Psoas muscle (tissue), 8 donors: Measurements from ENCODE around the gene DND1. TPM values are rescaled to one million over a fixed set of nuclear protein-coding genes. Genes with fewer than 3 reads are reported as not detected.
"Not testable (repeated sequence)": the region's sequence is repeated elsewhere in the genome, so short reads cannot be mapped to it uniquely, and the experiment has no call there.

Source experiments
- ATAC-seq, 4 donors: fragments of 200-7000 bp; cut with Tn5 transposase; one replicate each; pipeline ENCODE4 v1.9.1; 2020; ENCODE audit warnings: moderate library complexity in 3 of 4, mild to moderate bottlenecking in 2 of 4
- DNase-seq, 2 donors: peaks; one replicate each; pipeline ENCODE4 v3.0.0-alpha.2; 2020
- H3K27ac ChIP-seq: fragments of 200-600 bp; one replicate; pipeline ENCODE4 v1.8.0; 2022
- H3K27me3 ChIP-seq, 3 donors: fragments of 200-600 bp in 1 of 3; one replicate each; pipeline versions ENCODE4 v1.6.1 to v1.8.0; 2013 to 2022; ENCODE audit warnings: low read length in 2 of 3, mild to moderate bottlenecking in 2 of 3, moderate library complexity in 1 of 3; ENCODE audit not compliant: insufficient read depth in 3 of 3
- H3K36me3 ChIP-seq, 2 donors: fragments of 200-600 bp in 1 of 2; one replicate each; pipeline versions ENCODE4 v1.6.1 to v1.8.0; 2013 to 2022; ENCODE audit warnings: low read depth in 1 of 2, mild to moderate bottlenecking in 1 of 2, moderate library complexity in 1 of 2; ENCODE audit not compliant: insufficient read depth in 1 of 2
- H3K4me1 ChIP-seq: fragments of 200-600 bp; one replicate; pipeline ENCODE4 v1.8.0; 2022
- H3K4me3 ChIP-seq: fragments of 200-600 bp; one replicate; pipeline ENCODE4 v1.8.0; 2022; ENCODE audit warnings: mild to moderate bottlenecking
- H3K9me3 ChIP-seq: fragments of 200-600 bp; one replicate; pipeline ENCODE4 v1.8.0; 2022
- CTCF ChIP-seq: fragments of 200-600 bp; IDR thresholded peaks from one replicate; pipeline ENCODE4 v1.8.0; 2022; ENCODE audit warnings: antibody characterized with exemption
- WGBS, 3 donors: extraction: QIAGEN DNeasy Blood & Tissue Kit; methylation state at CpG; one replicate each; pipeline versions ENCODE4 v1.1.6 to v1.1.7; 2013; 5-methylcytosine and 5-hydroxymethylcytosine counted together
- intact Hi-C, 2 donors: fragments of 100-400 bp; cut with DNase I; formaldehyde crosslinking; loops; one replicate each; pipeline versions ENCODE4 v1.11.0 to v1.14.2; 2022
- long read RNA-seq, 2 donors: library from polyadenylated mRNA; unstranded; transcript quantifications; one replicate each; pipeline ENCODE4 v2.0.0, GENCODE V29; 2021
- polyA plus RNA-seq, 3 donors: library from polyadenylated mRNA; stranded (reverse); fragments of 200-250 nt; gene quantifications; one replicate each; pipeline ENCODE4 v1.2.3, GENCODE V29; 2013
- total RNA-seq, 4 donors: library from RNA; stranded (reverse); fragmentation: NEBNext Ultra II Directional in 2 of 4; extraction: Animal tissue kit (Norgen Biotek cat#: 25700) in 2 of 4; gene quantifications; one replicate each; pipeline versions ENCODE4 v1.2.1 to v1.2.4, GENCODE V29; 2021 to 2023
- donor health status: healthy with polysubstance abuse.
- donor health status: DM: no; HTN: no; CAD: no; lungs with moderate emphysema.
- donor health status: Bipolar disorder and iron deficiency.
- donor health status: healthy.
- donor health status: DM: yes; HTN: yes; CAD: no.
- donor health status: DM: no; HTN: no; CAD: no.
- donor health status: DM: no; HTN: no; CAD: no.
- donor health status: DM: yes; HTN: yes; CAD: no.

Gene DND1
- total RNA-seq (1 to 10 TPM in 2 of 4 donors, under 1 TPM in 2; 0.30 to 1.3 (median 0.87) TPM), polyA plus RNA-seq (1 to 10 TPM in 1 of 3 donors, under 1 TPM in 2; 0.37 to 1.5 (median 0.61) TPM)
- long read RNA-seq, donor 1, partial matches to known transcripts: 0 of 1 reads
- long read RNA-seq, donor 1, other reads (novel, unspliced or antisense): 1 of 1 reads
- long read RNA-seq, donor 2, partial matches to known transcripts: 0 of 4 reads
- long read RNA-seq, donor 2, other reads (novel, unspliced or antisense): 4 of 4 reads

GRCh38 chr5:140673187-140673976 is at the start of gene DND1:
Gene DND1, minus strand, starts transcription at chr5:140673576. Its CDS starts 34 bp downstream, at chr5:140673542.
- ATAC-seq: peak in 2 of 4 donors; percentile 8 to 18

GRCh38 chr5:140721395-140721794 is 48.0 kb upstream of the DND1 start:
- H3K27ac ChIP-seq, H3K36me3 ChIP-seq, ATAC-seq, H3K4me3 ChIP-seq, intact Hi-C loops, H3K27me3 ChIP-seq, DNase-seq, H3K4me1 ChIP-seq, H3K9me3 ChIP-seq: not testable (repeated sequence)
- 76 to 78% (median 77%) methylated on average over 4 to 5 of the region's 5 CpGs for WGBS, 3 donors

More at GRCh38 chr5:140673187-140673976, at the start of gene DND1:
- TF ChIP-seq CTCF: no peak
- DNase-seq: no peak
- no peak within 1 kb of the TSS for H3K27ac ChIP-seq
- H3K27me3 ChIP-seq: no peaks in the 10 kb centered on the region
- WGBS, 3 donors: 84 to 85% (median 85%) methylated on average over 34 to 45 of the region's 45 CpGs
- H3K4me3 ChIP-seq: no peak within 1 kb of the TSS
- H3K9me3 ChIP-seq: no peaks in the 10 kb centered on the region
- intact Hi-C loops: no loop called here
- H3K36me3 ChIP-seq: peaks cover 17 to 97% of the 10 kb centered on the region in 2 donors
- no peaks in the 10 kb centered on the region for H3K4me1 ChIP-seq

- ATAC-seq, H3K4me3 ChIP-seq, H3K27ac ChIP-seq, H3K4me1 ChIP-seq, H3K36me3 ChIP-seq, intact Hi-C loops, H3K27me3 ChIP-seq, DNase-seq, H3K9me3 ChIP-seq: not testable (repeated sequence)
- WGBS, 3 donors: 50 to 73% (median 58%) methylated on average over 5 to 6 of the region's 6 CpGs
Measured at GRCh38 chr5:140720738-140721137, 47.4 kb upstream of the DND1 start.

GRCh38 chr5:140718266-140718592 is 44.9 kb upstream of the DND1 start:
- peaks cover 0 to 3% (median 3%) of the 10 kb centered on the region in 3 donors for H3K27me3 ChIP-seq
- H3K27ac ChIP-seq: no peak overlapping the region
- no peak for TF ChIP-seq CTCF
- H3K9me3 ChIP-seq: no peaks in the 10 kb centered on the region
- DNase-seq: no peak
- ATAC-seq: no peak
- WGBS, 3 donors: 84 to 90% (median 85%) methylated on average over 7 of the region's 7 CpGs
- intact Hi-C loops: loop anchor here in 1 of 2 donors (5.0 kb wide), 1 partner anchor 346 kb away; no protein-coding TSS in a partner anchor
- no peaks in the 10 kb centered on the region for H3K36me3 ChIP-seq
- no peak overlapping the region for H3K4me3 ChIP-seq
- H3K4me1 ChIP-seq: no peaks in the 10 kb centered on the region

- 88 to 97% (median 92%) methylated on average over 2 of the region's 2 CpGs for WGBS, 3 donors
- H3K27ac ChIP-seq, DNase-seq, H3K4me1 ChIP-seq, H3K27me3 ChIP-seq, ATAC-seq, H3K4me3 ChIP-seq, H3K36me3 ChIP-seq, H3K9me3 ChIP-seq: not testable (repeated sequence)
- intact Hi-C loops: loop anchor here in 1 of 2 donors (5.0 kb wide), 1 partner anchor 344 kb away; no protein-coding TSS in a partner anchor
Measured at GRCh38 chr5:140716238-140716637, 42.9 kb upstream of the DND1 start.

GRCh38 chr5:140713562-140714094 is 40.3 kb upstream of the DND1 start:
- DNase-seq: no peak
- no peaks in the 10 kb centered on the region for H3K9me3 ChIP-seq
- no peak for ATAC-seq
- H3K27ac ChIP-seq: no peak overlapping the region
- no peaks in the 10 kb centered on the region for H3K36me3 ChIP-seq
- H3K4me1 ChIP-seq: no peaks in the 10 kb centered on the region
- WGBS, 3 donors: 58 to 80% (median 68%) methylated on average over 1 of the region's 1 CpG
- intact Hi-C loops: no loop called here
- H3K27me3 ChIP-seq: peaks cover 0 to 2% (median 0%) of the 10 kb centered on the region in 3 donors
- no peak overlapping the region for H3K4me3 ChIP-seq
- no peak for TF ChIP-seq CTCF
